ENCODE results near the gene RMP24.

Gene RMP24

GRCh38 chr18:36025025-36025424 lies 52.5 kb downstream of the RMP24 start:
- Histone ChIP-seq H3K23ac (ENCODE audit: low read depth, low read length) (no peak overlapping the region), H4K91ac (ENCODE audit: insufficient read depth, low read depth, low read length) (no peak overlapping the region), H2AK9ac (replicated peaks; ENCODE audit: low read depth, low read length, poor library complexity) (no peak overlapping the region), H3K9me1 (ENCODE audit: insufficient read depth, low read length) (peaks cover 8% of the 10 kb centered on the region; the same call in 1 of the 2 replicates), H2BK20ac (ENCODE audit: low read depth, low read length) (no peak overlapping the region), H2AFZ (replicated peaks; ENCODE audit: low read length, poor library complexity) (no peak overlapping the region), H4K20me1 (ENCODE audit: insufficient read depth, low read length) (no peaks in the 10 kb centered on the region), H3K79me1 (ENCODE audit: low read depth in 1 of 2, low read length in 2 of 2) (peaks cover 4 to 7% of the 10 kb centered on the region in 2 experiments; a peak in 1 of 4 replicates), H4K8ac (ENCODE audit: low read depth in 2 of 2, low read length in 2 of 2) (no peak overlapping the region), H3K9ac (ENCODE audit: low read depth, low read length) (no peak overlapping the region), H2BK5ac (ENCODE audit: low read depth, low read length, poor library complexity, severe bottlenecking) (peak overlapping the region; percentile 56), H3K18ac (ENCODE audit: low read depth, low read length) (no peak overlapping the region), H3K27me3 (ENCODE audit: control insufficient read depth, insufficient read depth, low read length) (no peaks in the 10 kb centered on the region), H4K5ac (ENCODE audit: low read depth, low read length) (no peak overlapping the region; the same call in 1 of the 2 replicates), H3K36me3 (ENCODE audit: control insufficient read depth, insufficient read depth, low read length) (peaks cover 7% of the 10 kb centered on the region), H3K4ac (ENCODE audit: low read depth, low read length) (no peak overlapping the region), H3K4me3 (ENCODE audit: insufficient read depth, low read depth, low read length) (no peak overlapping the region), H3K9me3 (ENCODE audit: control insufficient read depth, insufficient read depth, low read length) (no peaks in the 10 kb centered on the region), H3K56ac (ENCODE audit: extremely low read depth, insufficient read depth, low read length) (no peak overlapping the region), H3K4me2 (ENCODE audit: low read depth, low read length) (peak overlapping the region; percentile 17; the same call in 1 of the 2 replicates), H2AK5ac (ENCODE audit: low read depth, low read length) (no peak overlapping the region), H3K27ac (ENCODE audit: insufficient read depth, low read length) (peak overlapping the region; percentile 52; the same call in 1 of the 2 replicates), H3K14ac (replicated peaks; ENCODE audit: low read depth, low read length) (no peak overlapping the region), H3K4me1 (ENCODE audit: control insufficient read depth, insufficient read depth, low read length) (peaks cover 7% of the 10 kb centered on the region), H2BK120ac (ENCODE audit: low read depth, low read length) (no peak overlapping the region), H2BK15ac (ENCODE audit: low read depth, low read length) (no peak overlapping the region)
- ChIA-PET CTCF (interaction anchor here (0.6 to 0.7 kb wide), 2 partner anchors 35 to 273 kb away, joined by 3 read pairs; partner anchors contain the start of gene FHOD3), POLR2A (ENCODE audit: unreplicated experiment) (no interaction called here)
- in situ Hi-C loops (cut with MboI; ENCODE audit: low sequenced_read_pairs): no loop called here
- DNase-seq: peak; percentile 60
- WGBS, 2 experiments (ENCODE audit: extremely low coverage in 2 of 2, insufficient read length in 1 of 2): no CpG with 5 or more reads among the region's 1 CpG
- peak; percentile 85 for ATAC-seq (ENCODE audit: low read depth)
- dilution Hi-C loops (cut with HindIII; ENCODE audit: low sequenced_read_pairs, unreplicated experiment): no loop called here
- intact Hi-C loops (cut with micrococcal nuclease): no loop called here
- no peak for TF ChIP-seq RCOR1 (IDR thresholded peaks at IDR 0.05; ENCODE audit: insufficient replicate concordance, low read length)
- no peak for TF ChIP-seq MAZ (IDR thresholded peaks at IDR 0.05; ENCODE audit: borderline replicate concordance, low read depth, low read length)
- no peak for TF ChIP-seq ELK1 (IDR thresholded peaks at IDR 0.05; ENCODE audit: borderline replicate concordance, low read depth, low read length)
- no peak for TF ChIP-seq RFX5 (IDR thresholded peaks at IDR 0.05; ENCODE audit: low read depth, low read length)
- 0 out of 2 replicates have a peak, but pooled peaks have one; percentile 13 for TF ChIP-seq CEBPB (IDR thresholded peaks at IDR 0.05; ENCODE audit: low read depth, low read length)
- TF ChIP-seq NFE2L2 (IDR thresholded peaks at IDR 0.05; ENCODE audit: low read depth, low read length): no peak
- BruUV-seq (replicated peaks): no TSS peak

Measured in IMR-90 (cell line).